ENCODE measurements around the gene PAPSS2. TPM values are rescaled to one million over a fixed set of nuclear protein-coding genes. Genes with fewer than 3 reads are reported as not detected.

PAPSS2 gene
- polyA plus RNA-seq, 1 experiment: 133 TPM

DNA sequence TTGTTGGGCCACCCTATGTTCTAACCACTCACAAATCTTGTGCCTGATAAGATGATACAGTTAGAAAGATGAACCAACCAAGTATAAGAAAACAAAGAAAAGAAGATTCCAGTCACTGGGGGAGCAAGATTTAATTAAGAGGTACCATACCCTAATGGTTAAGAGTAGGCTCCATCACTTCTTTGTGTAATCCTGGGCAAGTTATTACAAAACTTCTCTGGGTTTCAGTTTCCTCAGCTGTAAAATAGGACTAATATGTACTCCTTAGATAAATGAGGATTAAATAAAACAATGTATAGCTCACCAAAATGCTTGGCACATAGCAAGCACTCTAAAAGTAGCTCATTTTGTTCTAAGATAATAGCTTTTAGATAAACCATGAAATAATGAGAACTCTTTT is 99.9 kb downstream of the PAPSS2 start:
- H3K4me3 ChIP-seq (ENCODE audit: low read depth, low read length): no peak overlapping the region
- H3K27me3 ChIP-seq (ENCODE audit: control insufficient read depth, insufficient read depth, low read length): no peaks in the 10 kb centered on the region
- POLR2A ChIA-PET: no interaction called here
- CTCF ChIA-PET: no interaction called here
- peaks cover 3% of the 10 kb centered on the region; the same call in 1 of the 2 replicates for H3K36me3 ChIP-seq (ENCODE audit: control insufficient read depth, insufficient read depth, low read length)
- TF ChIP-seq CTCF (IDR thresholded peaks at IDR 0.05; ENCODE audit: insufficient read depth, low read depth, low read length): no peak
- DNase-seq (ENCODE audit: low read depth): no peak

DNA sequence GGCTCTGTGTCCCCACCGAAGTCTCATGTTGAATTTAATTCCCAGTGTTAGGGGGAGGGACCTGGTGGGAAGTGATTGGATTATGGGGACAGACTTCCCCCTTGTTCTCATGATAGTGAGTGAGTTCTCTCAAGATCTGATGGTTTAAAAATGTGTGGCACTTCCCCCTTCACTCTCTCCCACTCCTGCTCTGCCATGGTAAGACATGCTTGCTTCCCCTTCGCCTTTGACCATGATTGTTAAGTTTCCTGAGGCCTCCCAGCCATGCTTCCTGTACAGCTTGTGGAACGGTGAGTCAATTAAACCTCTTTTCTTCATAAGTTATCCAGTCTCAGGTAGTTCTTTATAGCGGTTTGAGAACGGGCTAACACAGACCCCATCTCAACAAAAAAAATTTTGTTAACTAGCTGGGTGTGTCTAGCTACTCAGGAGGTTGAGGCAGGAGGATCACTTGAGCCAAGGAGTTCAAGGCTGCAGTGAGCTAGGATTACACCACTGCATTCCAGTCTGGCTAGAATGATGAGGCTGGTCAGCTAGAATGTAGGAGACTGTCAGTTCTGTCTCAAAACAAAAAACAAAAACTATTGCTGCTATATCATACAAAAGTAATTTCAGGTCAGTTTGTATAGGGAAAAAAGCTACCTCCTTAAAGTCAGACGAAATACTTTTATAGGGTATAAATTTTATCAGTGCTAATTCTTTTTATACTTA is 100.7 kb downstream of the PAPSS2 start:
- Histone ChIP-seq H3K36me3 (ENCODE audit: control insufficient read depth, insufficient read depth, low read length) (peaks cover 3% of the 10 kb centered on the region; the same call in 1 of the 2 replicates), H3K4me3 (ENCODE audit: low read depth, low read length) (no peak overlapping the region), H3K27me3 (ENCODE audit: control insufficient read depth, insufficient read depth, low read length) (no peaks in the 10 kb centered on the region)
- TF ChIP-seq CTCF (IDR thresholded peaks at IDR 0.05; ENCODE audit: insufficient read depth, low read depth, low read length): no peak
- no peak for DNase-seq (ENCODE audit: low read depth)
- ChIA-PET POLR2A (no interaction called here), CTCF (interaction anchor here (1.1 kb wide), 1 partner anchor 53 kb away, joined by 3 read pairs; no protein-coding TSS in a partner anchor)

DNA sequence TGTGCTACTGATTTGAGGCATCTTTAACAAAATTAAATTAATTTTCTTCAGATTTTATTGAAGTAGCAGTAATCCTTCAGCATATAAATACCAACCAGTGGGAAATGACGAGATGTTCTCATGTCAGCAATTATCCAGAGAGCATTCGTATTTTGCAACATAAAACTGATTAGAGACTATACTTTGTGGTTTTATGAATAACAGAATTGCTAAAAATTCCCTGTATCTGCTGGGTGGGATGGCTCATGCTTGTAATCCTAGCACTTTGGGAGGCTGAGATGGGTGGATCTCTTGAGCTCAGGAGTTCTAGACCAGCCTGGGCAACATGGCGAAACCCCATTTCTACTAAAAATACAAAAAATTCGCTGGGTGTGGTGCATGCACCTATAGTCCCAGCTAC is 101.5 kb downstream of the PAPSS2 start:
- ChIA-PET POLR2A (no interaction called here), CTCF (interaction anchor here (1.1 kb wide), 1 partner anchor 54 kb away, joined by 3 read pairs; no protein-coding TSS in a partner anchor)
- H3K4me3 ChIP-seq (ENCODE audit: low read depth, low read length): no peak overlapping the region
- H3K36me3 ChIP-seq (ENCODE audit: control insufficient read depth, insufficient read depth, low read length): peaks cover 3% of the 10 kb centered on the region; the same call in 1 of the 2 replicates
- no peaks in the 10 kb centered on the region for H3K27me3 ChIP-seq (ENCODE audit: control insufficient read depth, insufficient read depth, low read length)
- no peak for DNase-seq (ENCODE audit: low read depth)
- no peak for TF ChIP-seq CTCF (IDR thresholded peaks at IDR 0.05; ENCODE audit: insufficient read depth, low read depth, low read length)

GRCh38 chr10:87761892-87762291 is 102.2 kb downstream of the PAPSS2 start:
- H3K36me3 ChIP-seq (ENCODE audit: control insufficient read depth, insufficient read depth, low read length): peaks cover 3% of the 10 kb centered on the region; the same call in 1 of the 2 replicates
- no peak for DNase-seq (ENCODE audit: low read depth)
- POLR2A ChIA-PET: no interaction called here
- no peaks in the 10 kb centered on the region for H3K27me3 ChIP-seq (ENCODE audit: control insufficient read depth, insufficient read depth, low read length)
- TF ChIP-seq CTCF (IDR thresholded peaks at IDR 0.05; ENCODE audit: insufficient read depth, low read depth, low read length): no peak
- CTCF ChIA-PET: interaction anchor here (1.2 kb wide), 1 partner anchor 9 kb away, joined by 3 read pairs; no protein-coding TSS in a partner anchor
- H3K4me3 ChIP-seq (ENCODE audit: low read depth, low read length): no peak overlapping the region

GRCh38 chr10:87763086-87763861 is 103.6 kb downstream of the PAPSS2 start:
- ChIA-PET POLR2A (no interaction called here), CTCF (interaction anchor here (1.2 kb wide), 1 partner anchor 8 kb away, joined by 3 read pairs; no protein-coding TSS in a partner anchor)

More at GRCh38 chr10:87763086-87763861, 103.6 kb downstream of the PAPSS2 start:
- no peak for TF ChIP-seq CTCF (IDR thresholded peaks at IDR 0.05; ENCODE audit: insufficient read depth, low read depth, low read length)
- no peak for DNase-seq (ENCODE audit: low read depth)
- peaks cover 3% of the 10 kb centered on the region; the same call in 1 of the 2 replicates for H3K36me3 ChIP-seq (ENCODE audit: control insufficient read depth, insufficient read depth, low read length)
- no peak overlapping the region for H3K4me3 ChIP-seq (ENCODE audit: low read depth, low read length)
- no peaks in the 10 kb centered on the region for H3K27me3 ChIP-seq (ENCODE audit: control insufficient read depth, insufficient read depth, low read length)

Measured in BJ (cell line).